ENCODE data around the gene BICD2. TPM values are rescaled to one million over a fixed set of nuclear protein-coding genes. Genes with fewer than 3 reads are reported as not detected.

The BICD2 gene
- total RNA-seq, 1 experiment from 2014 or later = 40.6 TPM

DNA sequence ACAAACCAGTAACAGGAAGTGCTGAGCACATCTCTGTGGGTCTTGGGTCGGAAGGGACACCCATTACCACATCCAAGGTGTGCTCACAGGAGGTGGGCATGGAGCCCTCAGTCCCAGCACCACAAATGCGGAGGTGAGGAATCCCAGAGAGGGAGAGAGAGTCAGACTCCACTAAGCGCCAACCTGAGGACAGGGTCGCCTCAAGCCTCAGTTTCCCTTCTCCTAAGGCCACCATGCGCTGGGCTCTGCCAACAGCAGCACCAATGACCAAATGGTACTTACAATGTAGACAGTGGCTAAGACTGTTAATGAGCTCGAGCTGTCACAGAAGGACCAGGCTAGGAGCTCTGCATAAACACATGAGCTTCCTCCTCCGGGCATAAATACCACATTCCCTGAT, 43.1 kb downstream of the BICD2 start:
- DNase-seq = no peak
- Histone ChIP-seq H3K9me3 (ENCODE audit: insufficient read depth, low read depth) (no peaks in the 10 kb centered on the region), H3K4me2 (no peak overlapping the region), H3K9me2 (ENCODE audit: insufficient read depth) (no peaks in the 10 kb centered on the region), H4K20me1 (ENCODE audit: insufficient read depth) (no peaks in the 10 kb centered on the region), H3F3A (ENCODE audit: insufficient read depth, low read depth) (no peaks in the 10 kb centered on the region), H3K79me2 (ENCODE audit: low read depth) (0 out of 2 replicates have a peak, but pooled peaks cover 2% of the 10 kb centered on the region), H3K36me3 (ENCODE audit: low read depth) (0 out of 2 replicates have a peak, but pooled peaks cover 4% of the 10 kb centered on the region), H2AFZ (no peak overlapping the region), H3K4me3 (no peak overlapping the region), H3K27me3 (ENCODE audit: insufficient read depth, low read depth) (no peaks in the 10 kb centered on the region), H3K27ac (no peak overlapping the region), H3K4me1 (replicated peaks; ENCODE audit: insufficient read depth) (no peaks in the 10 kb centered on the region)
- no TSS peak for BruUV-seq (replicated peaks)
- ChIA-PET CTCF (no interaction called here), POLR2A (ENCODE audit: unreplicated experiment) (no interaction called here)
- intact Hi-C loops (cut with micrococcal nuclease; ENCODE audit: unreplicated experiment) = no loop called here
- TF ChIP-seq, protein P1, sequence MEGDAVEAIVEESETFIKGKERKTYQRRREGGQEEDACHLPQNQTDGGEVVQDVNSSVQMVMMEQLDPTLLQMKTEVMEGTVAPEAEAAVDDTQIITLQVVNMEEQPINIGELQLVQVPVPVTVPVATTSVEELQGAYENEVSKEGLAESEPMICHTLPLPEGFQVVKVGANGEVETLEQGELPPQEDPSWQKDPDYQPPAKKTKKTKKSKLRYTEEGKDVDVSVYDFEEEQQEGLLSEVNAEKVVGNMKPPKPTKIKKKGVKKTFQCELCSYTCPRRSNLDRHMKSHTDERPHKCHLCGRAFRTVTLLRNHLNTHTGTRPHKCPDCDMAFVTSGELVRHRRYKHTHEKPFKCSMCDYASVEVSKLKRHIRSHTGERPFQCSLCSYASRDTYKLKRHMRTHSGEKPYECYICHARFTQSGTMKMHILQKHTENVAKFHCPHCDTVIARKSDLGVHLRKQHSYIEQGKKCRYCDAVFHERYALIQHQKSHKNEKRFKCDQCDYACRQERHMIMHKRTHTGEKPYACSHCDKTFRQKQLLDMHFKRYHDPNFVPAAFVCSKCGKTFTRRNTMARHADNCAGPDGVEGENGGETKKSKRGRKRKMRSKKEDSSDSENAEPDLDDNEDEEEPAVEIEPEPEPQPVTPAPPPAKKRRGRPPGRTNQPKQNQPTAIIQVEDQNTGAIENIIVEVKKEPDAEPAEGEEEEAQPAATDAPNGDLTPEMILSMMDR (conservative IDR thresholded peaks at IDR 0.05) = no peak
- no peak for TF ChIP-seq EZH2 (IDR thresholded peaks at IDR 0.05; ENCODE audit: low read depth)

DNA sequence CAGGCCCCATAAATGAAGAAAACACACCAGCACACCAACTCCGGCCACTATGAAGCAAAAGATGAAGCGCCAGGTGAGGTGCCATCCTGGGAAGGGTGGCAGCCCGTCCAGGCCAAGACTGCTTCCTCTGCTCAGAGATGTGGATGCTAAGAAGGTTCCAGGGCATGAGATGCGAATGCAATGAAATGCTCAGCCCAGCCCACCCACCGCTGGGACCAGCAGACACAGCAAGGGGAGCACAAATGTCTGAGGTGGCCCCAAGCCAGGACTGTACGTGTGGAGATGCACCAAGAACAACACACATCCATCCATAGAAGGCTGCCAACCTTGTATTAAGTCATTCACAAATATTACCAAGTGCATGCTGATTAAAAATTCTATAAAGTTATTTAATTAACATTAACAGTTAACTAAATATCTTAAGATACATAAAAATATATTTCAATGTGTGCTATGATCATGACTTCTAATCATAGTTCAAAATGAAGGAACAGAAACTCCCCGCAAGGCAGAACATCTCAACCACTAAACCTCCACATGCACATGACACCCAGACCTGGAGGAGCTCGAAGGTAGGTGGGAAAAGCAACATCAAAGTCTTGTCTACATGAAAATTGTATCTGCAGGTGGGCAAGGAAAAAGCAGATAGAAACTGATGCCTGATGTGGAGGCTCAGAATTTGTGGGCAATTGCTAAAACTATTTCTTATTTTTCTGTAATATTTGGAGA, 43.7 kb downstream of the BICD2 start:
- POLR2A ChIA-PET (ENCODE audit: unreplicated experiment) = no interaction called here
- no peaks in the 10 kb centered on the region for H4K20me1 ChIP-seq (ENCODE audit: insufficient read depth)
- no peak overlapping the region for H3K27ac ChIP-seq
- H3K4me2 ChIP-seq = no peak overlapping the region
- 0 out of 2 replicates have a peak, but pooled peaks cover 4% of the 10 kb centered on the region for H3K36me3 ChIP-seq (ENCODE audit: low read depth)
- H3K4me3 ChIP-seq = no peak overlapping the region
- no peak overlapping the region for H2AFZ ChIP-seq
- DNase-seq = no peak
- no peaks in the 10 kb centered on the region for H3K4me1 ChIP-seq (replicated peaks; ENCODE audit: insufficient read depth)
- no peaks in the 10 kb centered on the region for H3K9me3 ChIP-seq (ENCODE audit: insufficient read depth, low read depth)
- 0 out of 2 replicates have a peak, but pooled peaks cover 1% of the 10 kb centered on the region for H3K79me2 ChIP-seq (ENCODE audit: low read depth)
- no peaks in the 10 kb centered on the region for H3K27me3 ChIP-seq (ENCODE audit: insufficient read depth, low read depth)
- BruUV-seq (replicated peaks) = no TSS peak
- H3K9me2 ChIP-seq (ENCODE audit: insufficient read depth) = no peaks in the 10 kb centered on the region
- CTCF ChIA-PET = no interaction called here
- H3F3A ChIP-seq (ENCODE audit: insufficient read depth, low read depth) = no peaks in the 10 kb centered on the region
- intact Hi-C loops (cut with micrococcal nuclease; ENCODE audit: unreplicated experiment) = no loop called here
- TF ChIP-seq EZH2 (IDR thresholded peaks at IDR 0.05; ENCODE audit: low read depth) = no peak
- TF ChIP-seq, protein P1 (conservative IDR thresholded peaks at IDR 0.05) = no peak

DNA sequence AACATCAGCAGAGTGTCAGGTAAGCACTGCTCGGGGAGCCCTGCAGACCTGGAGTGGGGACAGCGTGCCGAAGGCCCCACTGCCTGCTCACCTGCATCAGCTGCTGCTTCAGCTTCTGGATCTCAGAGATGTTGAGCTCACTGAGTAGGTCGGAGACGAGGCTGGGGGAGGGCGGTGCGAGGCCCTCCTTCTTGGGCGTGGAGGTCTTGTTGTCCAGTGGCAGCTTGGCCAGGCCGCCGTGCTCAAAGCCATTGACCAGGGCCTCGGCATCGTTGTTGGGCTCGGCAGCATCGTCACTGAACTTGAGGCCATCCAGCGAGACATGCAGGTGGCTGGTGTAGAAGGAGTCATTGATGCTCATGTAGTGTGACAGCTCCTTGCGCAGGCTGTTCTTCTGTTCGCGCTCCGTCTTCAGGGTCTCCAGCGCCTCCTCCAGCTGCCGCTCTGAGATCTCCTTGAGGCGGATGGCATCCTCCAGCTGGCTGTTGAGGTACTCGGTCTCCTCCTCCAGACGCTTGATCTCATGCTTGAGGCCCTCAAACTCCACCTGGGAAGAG, 44.3 kb downstream of the BICD2 start:
- no TSS peak for BruUV-seq (replicated peaks)
- H3F3A ChIP-seq (ENCODE audit: insufficient read depth, low read depth) = no peaks in the 10 kb centered on the region
- H3K4me1 ChIP-seq (replicated peaks; ENCODE audit: insufficient read depth) = no peaks in the 10 kb centered on the region
- DNase-seq = no peak
- intact Hi-C loops (cut with micrococcal nuclease; ENCODE audit: unreplicated experiment) = no loop called here
- no peaks in the 10 kb centered on the region for H3K9me3 ChIP-seq (ENCODE audit: insufficient read depth, low read depth)
- no peaks in the 10 kb centered on the region for H3K79me2 ChIP-seq (ENCODE audit: low read depth)
- 0 out of 2 replicates have a peak, but pooled peaks cover 4% of the 10 kb centered on the region for H3K36me3 ChIP-seq (ENCODE audit: low read depth)
- H3K27me3 ChIP-seq (ENCODE audit: insufficient read depth, low read depth) = no peaks in the 10 kb centered on the region
- no peak overlapping the region for H3K4me3 ChIP-seq
- POLR2A ChIA-PET (ENCODE audit: unreplicated experiment) = no interaction called here
- H3K27ac ChIP-seq = no peak overlapping the region
- TF ChIP-seq, protein P1 (conservative IDR thresholded peaks at IDR 0.05) = no peak
- TF ChIP-seq EZH2 (IDR thresholded peaks at IDR 0.05; ENCODE audit: low read depth) = no peak
- no peak overlapping the region for H2AFZ ChIP-seq
- no peaks in the 10 kb centered on the region for H3K9me2 ChIP-seq (ENCODE audit: insufficient read depth)
- H3K4me2 ChIP-seq = no peak overlapping the region
- CTCF ChIA-PET = no interaction called here
- no peaks in the 10 kb centered on the region for H4K20me1 ChIP-seq (ENCODE audit: insufficient read depth)

All from PC-9 (cell line).